Adipocyte (in vitro differentiated cells): ENCODE measurements around the gene CD247.

ENCODE experiments used
- DNase-seq: peaks from one replicate; pipeline ENCODE4 v3.0.0-alpha.2; 2015; ENCODE audit warnings: low read depth
- H3K27me3 ChIP-seq: replicated peaks from 2 replicates; pipeline ENCODE4 v1.7.0; 2013; ENCODE audit warnings: mild to moderate bottlenecking, low read length, moderate library complexity; ENCODE audit not compliant: control insufficient read depth, insufficient read depth
- H3K36me3 ChIP-seq: 2 replicates; pipeline ENCODE4 v1.7.0; 2013; ENCODE audit warnings: low read length, mild to moderate bottlenecking, moderate library complexity; ENCODE audit not compliant: control insufficient read depth, insufficient read depth, severe bottlenecking
- H3K4me1 ChIP-seq: 2 replicates; pipeline ENCODE4 v1.7.0; 2013; ENCODE audit warnings: mild to moderate bottlenecking, low read length, moderate library complexity; ENCODE audit not compliant: control insufficient read depth, insufficient read depth
- H3K4me3 ChIP-seq: 2 replicates; pipeline ENCODE4 v1.7.0; 2013; ENCODE audit warnings: mild to moderate bottlenecking, low read length, moderate library complexity
- H3K9ac ChIP-seq: 2 replicates; pipeline ENCODE4 v1.7.0; 2013; ENCODE audit warnings: mild to moderate bottlenecking, low read length, moderate library complexity
- H3K9me3 ChIP-seq: 2 replicates; pipeline ENCODE4 v1.7.0; 2013; ENCODE audit warnings: mild to moderate bottlenecking, low read length, moderate library complexity; ENCODE audit not compliant: control insufficient read depth

Gene CD247

DNA sequence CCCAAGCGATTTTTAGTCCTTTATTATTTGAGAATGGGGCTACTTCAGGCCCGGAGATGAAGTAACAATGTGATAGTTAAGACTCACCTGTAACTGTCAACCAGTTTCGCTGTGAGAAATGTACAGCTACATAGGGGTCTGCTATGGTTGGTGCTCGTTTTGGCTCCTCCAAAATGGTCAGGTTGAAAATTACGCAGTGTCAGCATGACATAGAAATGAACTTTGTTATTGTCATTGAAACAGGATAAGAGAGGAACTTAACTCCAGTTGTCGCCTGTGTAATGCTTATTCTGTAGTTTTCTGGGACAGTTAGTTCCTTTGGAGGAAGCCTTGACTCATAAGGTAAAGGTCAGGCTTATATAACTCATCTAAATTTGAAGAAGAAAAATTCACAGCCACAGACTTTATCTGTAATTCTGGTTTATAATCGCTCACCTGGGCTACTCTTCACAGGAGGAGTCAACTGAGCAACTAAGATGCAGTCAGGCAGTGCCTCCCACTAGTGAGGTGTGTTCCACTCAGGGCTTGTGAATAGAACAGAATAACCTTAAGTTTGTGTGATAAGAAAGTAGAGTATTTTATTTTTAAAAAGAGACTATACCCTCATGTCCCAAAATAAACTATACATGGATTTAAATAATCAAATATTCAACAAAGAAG lies 130.9 kb downstream of the CD247 start:
- H3K9ac ChIP-seq: no peak overlapping the region
- peaks cover 36% of the 10 kb centered on the region for H3K36me3 ChIP-seq

More for the DNA sequence above, 130.9 kb downstream of the CD247 start:
- no peak for DNase-seq
- H3K4me1 ChIP-seq: peaks cover 6% of the 10 kb centered on the region
- H3K27me3 ChIP-seq: no peaks in the 10 kb centered on the region
- no peaks in the 10 kb centered on the region for H3K9me3 ChIP-seq
- H3K4me3 ChIP-seq: no peak overlapping the region
